A673 (cell line): ENCODE measurements around the gene TECTA. TPM values are rescaled to one million over a fixed set of nuclear protein-coding genes. Genes with fewer than 3 reads are reported as not detected.
A peak's percentile ranks its signal among the peaks of the same experiment; 100 is the strongest.

ENCODE experiments used
- BruUV-seq: library from RNA; stranded (reverse); fragments of 400-500 nt; replicated peaks from 2 replicates; lab custom pipeline; 2021; lab: Mats Ljungman, UMichigan
- CTCF ChIA-PET: fragments of 300-600 bp; sonication (Branson Sonifier 250); formaldehyde crosslinking; loops from one replicate; lab custom pipeline; 2022; ENCODE audit warnings: antibody characterized with exemption; lab: Charles Lee
- POLR2A ChIA-PET: fragments of 300-600 bp; sonication (Branson Sonifier 250); formaldehyde crosslinking; loops from one replicate; lab custom pipeline; 2022; ENCODE audit warnings: antibody characterized with exemption; ENCODE audit not compliant: low non-redundant PET; lab: Charles Lee
- DNase-seq: peaks from one replicate; pipeline ENCODE4 v3.0.0-alpha.2; 2015; ENCODE audit warnings: low spot score
- H3K27ac ChIP-seq: fragments of 200-600 bp; sonication (generic); 2 replicates; pipeline ENCODE4 v1.5.1; 2016; ENCODE audit warnings: mixed run types, low read depth, mild to moderate bottlenecking, mixed read lengths, antibody characterized with exemption, low read length; ENCODE audit not compliant: poor library complexity, severe bottlenecking
- H3K27me3 ChIP-seq: fragments of 200-600 bp; sonication (generic); replicated peaks from 2 replicates; pipeline ENCODE4 v1.6.1; 2017; ENCODE audit warnings: mixed run types, low read depth, mild to moderate bottlenecking, mixed read lengths, antibody characterized with exemption, low read length; ENCODE audit not compliant: insufficient read depth, poor library complexity
- H3K36me3 ChIP-seq: fragments of 200-600 bp; sonication (generic); 2 replicates; pipeline ENCODE4 v1.6.1; 2016; ENCODE audit warnings: mixed run types, mild to moderate bottlenecking, mixed read lengths, antibody characterized with exemption, low read length; ENCODE audit not compliant: insufficient read depth, poor library complexity, severe bottlenecking
- H3K4me1 ChIP-seq: fragments of 200-600 bp; sonication (generic); 2 replicates; pipeline ENCODE4 v1.6.1; 2017; ENCODE audit warnings: mixed run types, mild to moderate bottlenecking, mixed read lengths, antibody characterized with exemption, low read length; ENCODE audit not compliant: insufficient read depth, poor library complexity, severe bottlenecking
- H3K4me3 ChIP-seq: fragments of 200-600 bp; sonication (generic); 2 replicates; pipeline ENCODE4 v1.5.1; 2016; ENCODE audit warnings: low read depth, mixed run types, mild to moderate bottlenecking, mixed read lengths, low read length; ENCODE audit not compliant: poor library complexity, severe bottlenecking
- H3K9me3 ChIP-seq: fragments of 200-600 bp; sonication (generic); 2 replicates; pipeline ENCODE4 v1.6.1; 2016; ENCODE audit warnings: mixed run types, low read depth, mild to moderate bottlenecking, mixed read lengths, antibody characterized with exemption, low read length; ENCODE audit not compliant: poor library complexity, severe bottlenecking
- CTCF ChIP-seq: fragments of 300-800, 200-600 bp; sonication (generic); conservative IDR thresholded peaks from 2 replicates; pipeline ENCODE4 v1.5.1; 2017; ENCODE audit warnings: low read depth, mild to moderate bottlenecking, antibody characterized with exemption, low read length, moderate library complexity, mixed read lengths
- EZH2 ChIP-seq: fragments of 200-600 bp; sonication (generic); IDR thresholded peaks from 2 replicates; pipeline ENCODE4 v1.6.1; 2017; ENCODE audit warnings: borderline replicate concordance, low read depth, mild to moderate bottlenecking, mixed read lengths, antibody characterized with exemption, low read length; ENCODE audit not compliant: poor library complexity, severe bottlenecking
- intact Hi-C: fragments of 100-400 bp; cut with micrococcal nuclease; formaldehyde crosslinking; loops from one replicate; pipeline ENCODE4 v1.10.0; 2022; ENCODE audit not compliant: unreplicated experiment
- total RNA-seq: library from RNA; stranded (reverse); gene quantifications from 2 replicates; pipeline ENCODE4 v1.2.3, GENCODE V29; 2021

TECTA gene
- total RNA-seq, 1 experiment from 2014 or later, result 0.19 TPM

GRCh38 chr11:121109916-121110586 is 9.0 kb downstream of the TECTA start:
- TF ChIP-seq CTCF, result no peak
- no peak for TF ChIP-seq EZH2
- Histone ChIP-seq H3K36me3 (no peaks in the 10 kb centered on the region), H3K27ac (no peak overlapping the region), H3K27me3 (peaks cover 20% of the 10 kb centered on the region), H3K9me3 (no peaks in the 10 kb centered on the region), H3K4me1 (no peaks in the 10 kb centered on the region), H3K4me3 (no peak overlapping the region)
- ChIA-PET POLR2A (no interaction called here), CTCF (no interaction called here)
- intact Hi-C loops, result loop anchor here (10.0 kb wide), 1 partner anchor 175 kb away; no protein-coding TSS in a partner anchor
- no TSS peak for BruUV-seq
- DNase-seq, result no peak

GRCh38 chr11:121110871-121111724 is 10.1 kb downstream of the TECTA start:
- no peak overlapping the region for H3K4me3 ChIP-seq
- H3K4me1 ChIP-seq, result no peaks in the 10 kb centered on the region
- TF ChIP-seq CTCF (no peak), EZH2 (no peak)
- no peak overlapping the region for H3K27ac ChIP-seq
- no peaks in the 10 kb centered on the region for H3K9me3 ChIP-seq
- POLR2A ChIA-PET, result no interaction called here
- DNase-seq, result no peak
- intact Hi-C loops, result no loop called here
- BruUV-seq, result no TSS peak
- CTCF ChIA-PET, result no interaction called here
- no peaks in the 10 kb centered on the region for H3K36me3 ChIP-seq
- peaks cover 20% of the 10 kb centered on the region for H3K27me3 ChIP-seq

GRCh38 chr11:121112498-121113455 is 11.7 kb downstream of the TECTA start:
- TF ChIP-seq CTCF, result peak; percentile 69
- no peak for TF ChIP-seq EZH2
- no TSS peak for BruUV-seq
- Histone ChIP-seq H3K4me1 (no peaks in the 10 kb centered on the region), H3K36me3 (no peaks in the 10 kb centered on the region), H3K27ac (no peak overlapping the region), H3K27me3 (peaks cover 30% of the 10 kb centered on the region), H3K9me3 (no peaks in the 10 kb centered on the region), H3K4me3 (no peak overlapping the region)
- CTCF ChIA-PET, result no interaction called here
- POLR2A ChIA-PET, result no interaction called here
- intact Hi-C loops, result no loop called here
- peak; percentile 82 for DNase-seq
